KMS-11 (cell line): ENCODE data around the gene CTSH.
"Not testable (repeated sequence)": the region's sequence is repeated elsewhere in the genome, so short reads cannot be mapped to it uniquely, and the experiment has no call there.

Experiments
- H2AFZ ChIP-seq: fragments of 200-600 bp; sonication (generic); 2 replicates; pipeline ENCODE4 v1.6.1; 2016; ENCODE audit warnings: antibody characterized with exemption, mixed run types, low read depth
- H3K27ac ChIP-seq: fragments of 200-600 bp; sonication (generic); 2 replicates; pipeline ENCODE4 v1.6.1; 2016; ENCODE audit warnings: mild to moderate bottlenecking, mixed run types
- H3K27me3 ChIP-seq: fragments of 200-600 bp; sonication (generic); 2 replicates; pipeline ENCODE4 v1.6.1; 2017; ENCODE audit warnings: mild to moderate bottlenecking, low read depth, mixed run types, moderate library complexity; ENCODE audit not compliant: insufficient read depth
- H3K36me3 ChIP-seq: fragments of 200-600 bp; sonication (generic); 2 replicates; pipeline ENCODE4 v1.6.1; 2017; ENCODE audit warnings: mild to moderate bottlenecking, mixed run types; ENCODE audit not compliant: insufficient read depth
- H3K4me1 ChIP-seq: fragments of 200-600 bp; sonication (generic); 2 replicates; pipeline ENCODE4 v1.6.1; 2016; ENCODE audit warnings: mild to moderate bottlenecking, low read depth, mixed run types; ENCODE audit not compliant: poor library complexity, severe bottlenecking
- H3K4me2 ChIP-seq: fragments of 200-600 bp; sonication (generic); 2 replicates; pipeline ENCODE4 v1.7.0; 2016; ENCODE audit warnings: mild to moderate bottlenecking, mixed run types
- H3K4me3 ChIP-seq: fragments of 200-600 bp; sonication (generic); IDR thresholded peaks from 2 replicates; pipeline ENCODE4 v1.6.1; 2017; ENCODE audit warnings: low read depth, low read length, mixed read lengths; ENCODE audit not compliant: insufficient read depth
- H3K79me2 ChIP-seq: fragments of 200-600 bp; sonication (generic); 2 replicates; pipeline ENCODE4 v1.6.1; 2016; ENCODE audit warnings: low read depth, mixed run types; ENCODE audit not compliant: insufficient read depth
- H3K9ac ChIP-seq: fragments of 200-600 bp; sonication (generic); 2 replicates; pipeline ENCODE4 v1.6.1; 2016; ENCODE audit warnings: mild to moderate bottlenecking, mixed run types
- H4K20me1 ChIP-seq: fragments of 200-600 bp; sonication (generic); 2 replicates; pipeline ENCODE4 v1.6.1; 2016; ENCODE audit warnings: mild to moderate bottlenecking, mixed run types; ENCODE audit not compliant: insufficient read depth
- CTCF ChIP-seq: fragments of 200-600 bp; sonication (generic); conservative IDR thresholded peaks from 2 replicates; pipeline ENCODE4 v1.6.1; 2017; ENCODE audit warnings: low read depth, mild to moderate bottlenecking, antibody characterized with exemption, low read length, moderate library complexity, mixed read lengths

The CTSH gene

GRCh38 chr15:78930577-78931388 lies 14.1 kb downstream of the CTSH start:
- Histone ChIP-seq H2AFZ (no peak overlapping the region), H3K27ac (no peak overlapping the region), H3K4me1 (no peaks in the 10 kb centered on the region), H3K27me3 (no peaks in the 10 kb centered on the region), H3K9ac (no peak overlapping the region), H4K20me1 (no peaks in the 10 kb centered on the region), H3K4me2 (no peak overlapping the region), H3K79me2 (no peaks in the 10 kb centered on the region), H3K4me3 (no peak overlapping the region), H3K36me3 (no peaks in the 10 kb centered on the region)
- TF ChIP-seq CTCF = no peak

- Histone ChIP-seq H3K27ac (no peak overlapping the region), H3K4me2 (no peak overlapping the region), H3K27me3 (no peaks in the 10 kb centered on the region), H2AFZ (no peak overlapping the region), H3K36me3 (no peaks in the 10 kb centered on the region), H4K20me1 (no peaks in the 10 kb centered on the region), H3K4me3 (no peak overlapping the region), H3K79me2 (no peaks in the 10 kb centered on the region), H3K4me1 (no peaks in the 10 kb centered on the region), H3K9ac (no peak overlapping the region)
- TF ChIP-seq CTCF = no peak
Measured at GRCh38 chr15:78929536-78930264, 15.1 kb downstream of the CTSH start.

GRCh38 chr15:78928616-78929093 lies 16.2 kb downstream of the CTSH start:
- no peak for TF ChIP-seq CTCF
- Histone ChIP-seq H3K4me3 (no peak overlapping the region), H3K4me1 (no peaks in the 10 kb centered on the region), H3K9ac (no peak overlapping the region), H2AFZ (no peak overlapping the region), H3K27me3 (no peaks in the 10 kb centered on the region), H3K36me3 (no peaks in the 10 kb centered on the region), H3K27ac (no peak overlapping the region), H3K4me2 (no peak overlapping the region), H3K79me2 (no peaks in the 10 kb centered on the region), H4K20me1 (no peaks in the 10 kb centered on the region)

- H3K27me3 ChIP-seq, H3K4me1 ChIP-seq, H3K27ac ChIP-seq, H3K9ac ChIP-seq, H3K36me3 ChIP-seq, H4K20me1 ChIP-seq, H3K4me3 ChIP-seq, H3K4me2 ChIP-seq, H2AFZ ChIP-seq, H3K79me2 ChIP-seq: not testable (repeated sequence)
Measured at GRCh38 chr15:78928176-78928575, 16.7 kb downstream of the CTSH start.
